ENCODE measurements around the gene KICS2. TPM values are rescaled to one million over a fixed set of nuclear protein-coding genes. Genes with fewer than 3 reads are reported as not detected.

KICS2 gene
- total RNA-seq, 4 donors from 2014 or later = 8.3 to 12.1 (median 9.5) TPM

DNA sequence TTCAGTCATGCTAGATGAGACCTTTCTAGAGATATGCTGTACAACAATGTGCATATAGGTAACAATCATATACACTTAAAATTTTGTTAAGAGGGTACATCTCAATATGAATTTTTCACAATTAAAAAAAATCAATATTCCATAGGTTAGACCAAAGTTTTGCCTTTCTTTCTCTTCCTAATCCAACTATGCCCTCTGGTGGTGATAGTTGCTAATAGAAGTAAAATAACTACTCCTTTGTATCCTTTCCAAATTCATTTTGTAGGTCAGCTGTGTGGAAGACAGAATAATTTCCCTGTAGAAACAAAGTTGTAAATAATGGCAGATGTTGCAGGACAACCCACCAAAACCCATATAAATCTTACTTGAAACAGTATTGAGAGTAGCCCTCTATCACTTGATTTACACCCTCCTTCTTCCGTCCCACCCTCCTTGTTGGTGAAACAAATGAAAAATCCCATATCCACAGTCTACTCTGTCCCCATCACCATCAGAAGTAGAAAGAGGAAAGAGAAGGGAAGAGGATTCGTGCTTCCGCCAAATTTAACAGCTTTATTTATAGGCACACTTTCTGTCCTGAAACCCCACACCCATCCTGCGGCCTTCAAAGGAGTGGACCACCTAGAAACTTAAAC lies 34.2 kb upstream of the KICS2 start:
- TF ChIP-seq, protein P1, sequence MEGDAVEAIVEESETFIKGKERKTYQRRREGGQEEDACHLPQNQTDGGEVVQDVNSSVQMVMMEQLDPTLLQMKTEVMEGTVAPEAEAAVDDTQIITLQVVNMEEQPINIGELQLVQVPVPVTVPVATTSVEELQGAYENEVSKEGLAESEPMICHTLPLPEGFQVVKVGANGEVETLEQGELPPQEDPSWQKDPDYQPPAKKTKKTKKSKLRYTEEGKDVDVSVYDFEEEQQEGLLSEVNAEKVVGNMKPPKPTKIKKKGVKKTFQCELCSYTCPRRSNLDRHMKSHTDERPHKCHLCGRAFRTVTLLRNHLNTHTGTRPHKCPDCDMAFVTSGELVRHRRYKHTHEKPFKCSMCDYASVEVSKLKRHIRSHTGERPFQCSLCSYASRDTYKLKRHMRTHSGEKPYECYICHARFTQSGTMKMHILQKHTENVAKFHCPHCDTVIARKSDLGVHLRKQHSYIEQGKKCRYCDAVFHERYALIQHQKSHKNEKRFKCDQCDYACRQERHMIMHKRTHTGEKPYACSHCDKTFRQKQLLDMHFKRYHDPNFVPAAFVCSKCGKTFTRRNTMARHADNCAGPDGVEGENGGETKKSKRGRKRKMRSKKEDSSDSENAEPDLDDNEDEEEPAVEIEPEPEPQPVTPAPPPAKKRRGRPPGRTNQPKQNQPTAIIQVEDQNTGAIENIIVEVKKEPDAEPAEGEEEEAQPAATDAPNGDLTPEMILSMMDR (IDR thresholded peaks at IDR 0.05; ENCODE audit: low read depth) = no peak

DNA sequence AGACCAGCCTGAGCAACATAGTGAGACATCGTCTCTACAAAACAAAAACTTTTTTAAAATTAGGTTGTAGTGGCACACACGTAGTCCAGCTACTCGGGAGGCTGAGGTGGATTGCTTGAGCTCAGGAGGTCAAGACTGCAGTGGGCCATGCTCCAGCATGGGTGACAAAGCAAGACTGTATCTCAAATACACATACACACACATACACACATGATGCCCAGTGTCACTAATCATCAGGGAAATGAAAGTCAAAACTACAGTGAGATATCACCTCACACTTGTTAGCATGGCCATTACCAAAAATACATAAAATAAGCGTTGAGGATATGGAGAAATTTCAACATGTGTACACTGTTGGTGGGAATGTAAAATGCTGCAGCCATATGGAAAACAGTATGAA lies 33.2 kb upstream of the KICS2 start:
- TF ChIP-seq, protein P1 (IDR thresholded peaks at IDR 0.05; ENCODE audit: low read depth) = no peak

DNA sequence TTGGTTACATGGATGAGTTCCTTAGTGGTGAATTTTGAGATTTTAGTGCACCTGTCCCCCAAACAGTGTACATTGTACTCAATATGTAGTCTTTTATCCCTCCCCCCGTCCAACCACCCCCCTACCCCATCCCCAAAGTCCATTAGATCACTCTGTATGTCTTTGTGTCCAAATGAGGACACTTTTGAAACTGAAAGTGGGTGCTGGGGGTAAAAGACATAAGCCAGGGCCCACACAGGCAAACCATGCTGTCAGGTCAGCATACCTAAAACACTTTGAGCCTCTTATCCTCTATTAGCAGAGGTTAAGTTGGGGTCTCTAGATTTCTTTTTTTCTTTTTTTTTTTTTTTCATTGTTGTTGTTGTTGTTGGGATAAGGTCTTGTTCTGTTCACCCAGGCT lies 31.3 kb upstream of the KICS2 start:
- TF ChIP-seq, protein P1 (IDR thresholded peaks at IDR 0.05; ENCODE audit: low read depth) = no peak

DNA sequence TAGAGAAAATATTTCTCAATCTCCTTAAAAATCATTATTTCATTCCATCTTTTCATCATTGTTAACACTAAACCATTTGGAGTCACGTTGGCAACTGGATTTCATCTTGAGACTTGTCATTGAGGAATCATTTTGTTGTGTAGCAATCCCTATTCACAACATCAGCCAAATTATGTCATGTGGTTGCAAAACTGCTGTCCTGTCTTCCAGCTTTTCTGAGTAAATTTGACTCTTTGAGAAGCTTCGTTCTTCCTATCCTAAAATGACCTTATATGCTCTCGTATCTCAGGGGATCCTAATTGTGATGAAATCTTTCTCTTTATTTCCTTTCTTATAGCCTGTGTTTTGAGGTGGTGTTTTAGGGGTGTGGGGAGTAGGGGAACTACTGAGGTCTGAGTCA lies 30.6 kb upstream of the KICS2 start:
- TF ChIP-seq, protein P1 (IDR thresholded peaks at IDR 0.05; ENCODE audit: low read depth) = no peak

DNA sequence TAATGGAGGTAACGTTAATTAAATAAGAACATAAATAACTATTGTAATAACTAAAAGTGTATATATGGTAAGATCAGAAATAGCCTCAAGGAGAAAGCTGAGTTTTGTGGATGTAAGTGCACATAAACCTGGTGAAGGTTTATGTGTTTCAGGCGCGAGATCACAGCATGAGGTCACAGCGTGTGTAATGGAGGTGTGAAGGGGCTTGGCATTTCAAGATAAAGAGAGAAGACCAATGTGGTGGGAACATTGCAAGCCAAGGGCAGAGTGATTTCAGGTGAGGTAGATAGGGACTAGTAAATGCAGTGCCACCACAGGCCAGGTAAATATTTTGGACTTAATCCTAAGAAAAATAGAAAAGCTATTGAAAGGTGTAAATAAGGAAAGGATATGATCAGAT lies 21.7 kb upstream of the KICS2 start:
- TF ChIP-seq, protein P1 (IDR thresholded peaks at IDR 0.05; ENCODE audit: low read depth) = no peak

DNA sequence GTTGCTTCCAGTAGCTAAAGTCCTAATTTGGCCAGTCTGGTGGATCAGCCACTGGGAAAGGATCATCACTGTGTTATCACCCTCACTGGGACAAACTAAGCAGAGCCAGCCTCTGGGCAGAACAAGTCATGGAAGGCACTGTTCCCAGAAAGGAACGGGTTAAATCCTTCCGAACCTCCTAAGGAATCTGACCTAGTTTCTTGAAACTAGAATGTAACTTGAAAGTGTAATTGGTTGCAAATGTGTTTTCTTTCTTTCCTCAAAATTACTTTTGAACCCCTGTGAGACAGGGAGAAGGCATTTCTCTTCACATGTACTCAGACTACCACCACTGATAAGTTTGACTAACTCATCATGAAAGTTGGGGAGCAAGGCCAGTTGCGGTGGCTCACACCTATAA lies 18.7 kb upstream of the KICS2 start:
- TF ChIP-seq, protein P1 (IDR thresholded peaks at IDR 0.05; ENCODE audit: low read depth) = no peak

DNA sequence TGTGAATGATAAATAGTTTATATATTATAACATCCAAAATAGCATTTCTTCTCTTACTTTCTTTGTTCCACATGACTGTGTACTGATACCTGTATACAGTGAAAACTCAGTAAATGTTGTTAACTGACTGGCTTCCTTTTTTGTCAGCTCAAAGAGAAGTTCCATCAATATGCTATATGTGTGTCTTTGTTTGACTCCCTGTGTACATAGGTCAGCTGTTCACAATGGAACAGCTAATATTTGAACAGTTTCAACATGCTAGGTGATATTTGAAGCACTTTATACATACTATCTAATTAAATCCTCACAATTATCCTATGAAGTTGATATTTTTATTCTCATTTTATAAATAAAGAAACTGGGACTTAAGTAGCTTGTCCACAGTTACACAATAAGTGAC lies 15.3 kb upstream of the KICS2 start:
- TF ChIP-seq, protein P1 (IDR thresholded peaks at IDR 0.05; ENCODE audit: low read depth) = no peak

Measured in subcutaneous adipose tissue (tissue), 4 donors.